Endothelial cell (in vitro differentiated cells): ENCODE data around the gene EXOC3L1. TPM values are rescaled to one million over a fixed set of nuclear protein-coding genes. Genes with fewer than 3 reads are reported as not detected.
A peak's percentile ranks its signal among the peaks of the same experiment; 100 is the strongest.

Experiments used
- DNase-seq: peaks from one replicate; pipeline ENCODE4 v3.0.0; 2021; ENCODE audit warnings: low spot score
- H3K27ac Mint-ChIP-seq: one replicate; pipeline ENCODE4 v1.8.0; 2021; ENCODE audit warnings: mixed read lengths, inconsistent platforms; ENCODE audit not compliant: unreplicated experiment
- H3K27me3 Mint-ChIP-seq: one replicate; pipeline ENCODE4 v1.8.0; 2021; ENCODE audit warnings: mild to moderate bottlenecking, moderate library complexity, mixed read lengths, inconsistent platforms; ENCODE audit not compliant: unreplicated experiment
- H3K36me3 Mint-ChIP-seq: one replicate; pipeline ENCODE4 v1.8.0; 2021; ENCODE audit warnings: mild to moderate bottlenecking, low read depth, mixed read lengths, inconsistent platforms; ENCODE audit not compliant: unreplicated experiment
- H3K4me1 Mint-ChIP-seq: one replicate; pipeline ENCODE4 v1.8.0; 2021; ENCODE audit warnings: mild to moderate bottlenecking, mixed read lengths, inconsistent platforms; ENCODE audit not compliant: unreplicated experiment
- H3K4me3 Mint-ChIP-seq: one replicate; pipeline ENCODE4 v1.8.0; 2021; ENCODE audit warnings: mild to moderate bottlenecking, mixed read lengths, inconsistent platforms; ENCODE audit not compliant: unreplicated experiment
- H3K9me3 Mint-ChIP-seq: one replicate; pipeline ENCODE4 v1.8.0; 2021; ENCODE audit warnings: mixed read lengths, inconsistent platforms; ENCODE audit not compliant: unreplicated experiment
- CTCF ChIP-seq: fragments of 200-600 bp; sonication (generic); IDR thresholded peaks from one replicate; pipeline ENCODE4 v1.5.0; 2021; ENCODE audit warnings: antibody characterized with exemption; ENCODE audit not compliant: unreplicated experiment
- total RNA-seq: library from RNA; stranded (reverse); fragmentation: NEBNext Ultra II Directional; extraction: Animal tissue kit (Norgen Biotek cat#: 25700); gene quantifications from one replicate; pipeline ENCODE4 v1.2.1, GENCODE V29; 2021; ENCODE audit not compliant: unreplicated experiment

Gene EXOC3L1
- total RNA-seq, 1 donor from 2014 or later: 150 TPM

- H3K4me1 Mint-ChIP-seq: peaks cover 60% of the 10 kb centered on the region
- H3K36me3 Mint-ChIP-seq: peaks cover 28% of the 10 kb centered on the region
- peaks cover 30% of the 10 kb centered on the region for H3K27me3 Mint-ChIP-seq
- no peak for TF ChIP-seq CTCF
- peak overlapping the region; percentile 57 for H3K4me3 Mint-ChIP-seq
- H3K27ac Mint-ChIP-seq: peak overlapping the region; percentile 99
- H3K9me3 Mint-ChIP-seq: no peaks in the 10 kb centered on the region
- peak; percentile 50 for DNase-seq
These were observed 26.9 kb upstream of the EXOC3L1 start for GRCh38 chr16:67216612-67217490.

DNA sequence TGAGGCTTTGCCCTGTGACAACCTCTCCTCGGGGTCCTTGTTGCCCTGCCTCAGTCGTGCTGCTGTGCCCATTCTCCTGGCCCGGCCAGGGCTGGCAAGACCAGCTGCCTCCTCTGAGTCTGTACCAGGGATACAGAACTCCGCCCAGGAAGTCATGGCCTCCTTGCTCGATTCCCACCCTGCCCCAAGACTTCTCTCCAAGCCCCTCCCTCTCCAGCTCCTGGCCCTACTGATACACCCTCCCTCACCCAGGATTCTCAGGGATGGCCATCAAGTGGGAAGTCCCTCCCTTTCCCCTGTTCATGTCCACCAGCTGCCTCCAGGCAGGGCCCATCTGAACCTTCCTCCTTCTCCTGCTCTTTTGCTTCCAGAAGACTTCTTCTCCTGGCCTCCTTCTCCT lies 25.8 kb upstream of the EXOC3L1 start:
- H3K4me1 Mint-ChIP-seq: peaks cover 67% of the 10 kb centered on the region
- DNase-seq: no peak
- peaks cover 35% of the 10 kb centered on the region for H3K27me3 Mint-ChIP-seq
- H3K36me3 Mint-ChIP-seq: peaks cover 24% of the 10 kb centered on the region
- H3K4me3 Mint-ChIP-seq: peak overlapping the region; percentile 62
- H3K9me3 Mint-ChIP-seq: no peaks in the 10 kb centered on the region
- no peak for TF ChIP-seq CTCF
- peak overlapping the region; percentile 99 for H3K27ac Mint-ChIP-seq

DNA sequence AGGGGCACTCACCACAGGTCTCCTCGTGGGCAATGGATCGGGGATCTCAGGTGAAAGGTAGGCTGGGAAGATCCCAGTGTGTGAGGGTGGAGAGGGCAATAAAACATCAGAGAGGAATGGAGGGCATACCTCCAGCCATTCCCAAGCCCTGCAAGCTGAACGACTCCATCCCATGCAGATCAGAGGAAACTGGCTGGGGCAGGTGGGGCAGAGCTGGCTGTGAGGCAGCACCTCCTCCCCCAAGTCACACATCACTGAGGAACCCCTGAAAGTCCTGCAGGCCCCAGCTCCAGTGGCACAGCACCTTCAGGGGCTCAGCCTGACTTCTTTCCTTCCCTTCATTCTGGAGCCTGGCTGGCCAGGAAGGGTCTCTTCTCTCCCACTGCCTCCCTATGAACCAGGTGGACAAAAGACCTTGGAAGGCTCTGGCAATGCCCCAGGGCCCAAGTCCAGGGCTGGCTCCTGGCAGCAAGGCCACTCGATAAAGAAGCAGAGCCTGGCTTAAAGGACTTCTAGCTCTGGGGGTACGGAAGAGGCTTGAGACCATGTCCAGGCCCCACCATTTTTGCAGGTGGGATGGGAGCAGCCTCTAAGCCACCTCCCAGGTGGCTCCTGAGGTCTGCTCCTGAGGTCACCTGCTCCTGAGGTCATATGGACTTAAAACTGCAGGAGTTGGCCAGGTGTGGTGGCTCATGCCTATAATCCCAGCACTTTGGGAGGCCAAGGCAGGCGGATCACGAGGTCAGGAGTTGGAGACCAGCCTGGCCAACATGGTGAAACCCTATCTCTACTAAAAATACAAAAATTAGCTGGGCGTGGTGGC lies 23.5 kb upstream of the EXOC3L1 start:
- Mint-ChIP-seq H3K9me3 (no peaks in the 10 kb centered on the region), H3K27me3 (peaks cover 37% of the 10 kb centered on the region)

DNA sequence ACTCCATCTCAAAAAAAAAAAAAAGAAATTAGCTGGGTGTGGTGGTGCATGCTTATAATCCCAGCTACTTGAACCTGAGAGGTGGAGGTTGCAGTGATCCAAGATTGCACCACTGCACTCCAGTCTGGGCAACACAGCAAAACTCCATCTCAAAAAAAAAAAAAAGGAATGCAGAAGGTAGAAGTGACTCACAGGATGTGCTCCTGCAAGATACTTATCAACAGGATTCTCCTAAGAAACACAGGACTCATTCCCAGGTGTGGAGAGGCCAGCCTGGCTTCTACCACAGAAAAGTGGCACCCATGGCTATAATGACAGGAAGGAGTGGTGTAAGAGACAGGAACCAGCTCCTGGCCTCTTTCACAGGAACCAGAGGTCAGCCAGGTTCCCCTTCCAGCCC lies 22.8 kb upstream of the EXOC3L1 start:
- TF ChIP-seq CTCF: no peak
- Mint-ChIP-seq H3K27ac (peak overlapping the region; percentile 90), H3K9me3 (no peaks in the 10 kb centered on the region), H3K4me3 (peak overlapping the region; percentile 42), H3K27me3 (peaks cover 35% of the 10 kb centered on the region), H3K4me1 (peaks cover 58% of the 10 kb centered on the region), H3K36me3 (peaks cover 21% of the 10 kb centered on the region)
- DNase-seq: no peak

More for the DNA sequence above, 23.5 kb upstream of the EXOC3L1 start:
- Mint-ChIP-seq H3K4me3 (peak overlapping the region; percentile 42), H3K36me3 (peaks cover 22% of the 10 kb centered on the region), H3K27ac (peak overlapping the region; percentile 90), H3K4me1 (peaks cover 60% of the 10 kb centered on the region)
- no peak for DNase-seq
- TF ChIP-seq CTCF: no peak
